Pancreas (tissue), 10 donors: Measurements from ENCODE around the gene LMF1. TPM values are rescaled to one million over a fixed set of nuclear protein-coding genes. Genes with fewer than 3 reads are reported as not detected.

Experiments
- ATAC-seq, 4 donors: fragments of 200-7000 bp; cut with Tn5 transposase; one replicate each; pipeline versions ENCODE4 v1.8.0 to v1.9.1; 2020; ENCODE audit warnings: mild to moderate bottlenecking in 4 of 4, moderate library complexity in 4 of 4
- DNase-seq, 6 donors: peaks; one replicate each; pipeline ENCODE4 v3.0.0-alpha.2; 2020
- FAIRE-seq: peaks from 2 replicates; lab custom pipeline; 2012; peaks lifted over from hg19 to GRCh38; lab: Jason Lieb, UNC
- H3K27ac ChIP-seq, 4 donors: fragments of 200-600 bp; sonication (generic); 1 replicate in 3 of 4; 2 replicates in 1 of 4; pipeline versions ENCODE4 v1.5.0 to v1.8.0; 2020
- H3K27me3 ChIP-seq, 4 donors: fragments of 200-600 bp; one replicate each; pipeline ENCODE4 v1.8.0; 2021
- H3K36me3 ChIP-seq, 3 donors: fragments of 200-600 bp; sonication (generic) in 1 of 3; one replicate each; pipeline versions ENCODE4 v1.5.0 to v1.8.0; 2020 to 2021
- H3K4me1 ChIP-seq, 3 donors: fragments of 200-600 bp; one replicate each; pipeline ENCODE4 v1.8.0; 2021
- H3K4me3 ChIP-seq, 4 donors: fragments of 200-600 bp; sonication (generic) in 2 of 4; one replicate each; pipeline versions ENCODE4 v1.5.0 to v1.8.0; 2020 to 2021
- H3K9me3 ChIP-seq, 4 donors: fragments of 200-600 bp; one replicate each; pipeline ENCODE4 v1.8.0; 2021
- WGBS, 2 donors: extraction: QIAGEN DNeasy Blood & Tissue Kit; methylation state at CpG; one replicate each; pipeline ENCODE4 v1.1.7; 2013; 5-methylcytosine and 5-hydroxymethylcytosine counted together
- intact Hi-C, 3 donors: fragments of 100-400 bp; cut with DNase I; formaldehyde crosslinking; loops; one replicate each; pipeline versions ENCODE4 v1.11.1 to v1.14.2; 2022
- polyA plus RNA-seq, 2 donors: library from polyadenylated mRNA; stranded (reverse); fragments of 200-250 nt; gene quantifications; one replicate each; pipeline ENCODE4 v1.2.3, GENCODE V29; 2013
- total RNA-seq, 6 donors: library from RNA; stranded (reverse); fragmentation: NEBNext Ultra II Directional in 4 of 6; extraction: Animal tissue kit (Norgen Biotek cat#: 25700) in 4 of 6; gene quantifications; one replicate each; pipeline versions ENCODE4 v1.2.1 to v1.2.4, GENCODE V29; 2021 to 2023
- TF ChIP-seq, protein P1 (sequence below), 4 donors: fragments of 200-600 bp; sonication (generic) in 3 of 4; IDR thresholded peaks; one replicate each; pipeline versions ENCODE4 v1.5.0 to v1.8.0; 2021; ENCODE audit warnings: antibody characterized with exemption in 4 of 4
- donor health status: healthy with polysubstance abuse.
- donor health status: DM: no; HTN: no; CAD: no; lungs with moderate emphysema.
- donor health status: DM: no; HTN: no; CAD: no.
- donor health status: control.
- donor health status: control.
- donor health status: Bipolar disorder and iron deficiency.
- donor health status: DM: yes; HTN: yes; CAD: no.
- donor health status: DM: no; HTN: no; CAD: no.
- donor health status: DM: no; HTN: no; CAD: no.
- donor health status: DM: yes; HTN: yes; CAD: no.

Gene LMF1
- total and polyA plus RNA-seq, 8 donors = 9.3 to 64.6 (median 15.7) TPM

DNA sequence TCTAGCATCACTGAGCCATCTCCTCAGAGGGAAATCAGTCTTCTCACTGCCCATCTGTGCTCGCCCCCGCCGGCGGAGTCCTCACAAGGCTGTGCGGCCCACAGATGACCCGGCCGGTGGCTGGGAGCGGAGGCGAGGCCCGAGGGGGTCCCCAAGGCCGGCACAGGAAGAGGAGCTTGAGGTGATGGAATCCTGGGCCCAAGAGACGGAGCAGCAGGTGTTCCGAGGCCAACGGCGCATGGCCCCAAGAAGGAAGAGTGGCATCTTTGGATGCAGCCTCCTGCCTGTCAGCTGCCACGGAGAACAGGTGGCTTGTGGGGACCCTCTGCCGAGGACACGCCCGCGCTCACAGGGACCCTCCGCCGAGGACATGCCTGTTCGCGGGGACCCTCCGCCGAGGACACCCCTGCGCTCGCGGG, 97.5 kb downstream of the LMF1 start:
- 90 to 92% methylated on average over 27 to 29 of the region's 29 CpGs for WGBS, 2 donors
- intact Hi-C loops = no loop called here
- DNase-seq (peak in 2 of 6 donors; percentile 9 to 43), FAIRE-seq (no peak), ATAC-seq (no peak)
- Histone ChIP-seq H3K36me3 (no peaks in the 10 kb centered on the region), H3K9me3 (no peaks in the 10 kb centered on the region), H3K27me3 (no peaks in the 10 kb centered on the region), H3K4me3 (no peak overlapping the region), H3K4me1 (no peaks in the 10 kb centered on the region), H3K27ac (no peak overlapping the region)
- TF ChIP-seq, protein P1, sequence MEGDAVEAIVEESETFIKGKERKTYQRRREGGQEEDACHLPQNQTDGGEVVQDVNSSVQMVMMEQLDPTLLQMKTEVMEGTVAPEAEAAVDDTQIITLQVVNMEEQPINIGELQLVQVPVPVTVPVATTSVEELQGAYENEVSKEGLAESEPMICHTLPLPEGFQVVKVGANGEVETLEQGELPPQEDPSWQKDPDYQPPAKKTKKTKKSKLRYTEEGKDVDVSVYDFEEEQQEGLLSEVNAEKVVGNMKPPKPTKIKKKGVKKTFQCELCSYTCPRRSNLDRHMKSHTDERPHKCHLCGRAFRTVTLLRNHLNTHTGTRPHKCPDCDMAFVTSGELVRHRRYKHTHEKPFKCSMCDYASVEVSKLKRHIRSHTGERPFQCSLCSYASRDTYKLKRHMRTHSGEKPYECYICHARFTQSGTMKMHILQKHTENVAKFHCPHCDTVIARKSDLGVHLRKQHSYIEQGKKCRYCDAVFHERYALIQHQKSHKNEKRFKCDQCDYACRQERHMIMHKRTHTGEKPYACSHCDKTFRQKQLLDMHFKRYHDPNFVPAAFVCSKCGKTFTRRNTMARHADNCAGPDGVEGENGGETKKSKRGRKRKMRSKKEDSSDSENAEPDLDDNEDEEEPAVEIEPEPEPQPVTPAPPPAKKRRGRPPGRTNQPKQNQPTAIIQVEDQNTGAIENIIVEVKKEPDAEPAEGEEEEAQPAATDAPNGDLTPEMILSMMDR (IDR thresholded peaks at IDR 0.05) = no peak

DNA sequence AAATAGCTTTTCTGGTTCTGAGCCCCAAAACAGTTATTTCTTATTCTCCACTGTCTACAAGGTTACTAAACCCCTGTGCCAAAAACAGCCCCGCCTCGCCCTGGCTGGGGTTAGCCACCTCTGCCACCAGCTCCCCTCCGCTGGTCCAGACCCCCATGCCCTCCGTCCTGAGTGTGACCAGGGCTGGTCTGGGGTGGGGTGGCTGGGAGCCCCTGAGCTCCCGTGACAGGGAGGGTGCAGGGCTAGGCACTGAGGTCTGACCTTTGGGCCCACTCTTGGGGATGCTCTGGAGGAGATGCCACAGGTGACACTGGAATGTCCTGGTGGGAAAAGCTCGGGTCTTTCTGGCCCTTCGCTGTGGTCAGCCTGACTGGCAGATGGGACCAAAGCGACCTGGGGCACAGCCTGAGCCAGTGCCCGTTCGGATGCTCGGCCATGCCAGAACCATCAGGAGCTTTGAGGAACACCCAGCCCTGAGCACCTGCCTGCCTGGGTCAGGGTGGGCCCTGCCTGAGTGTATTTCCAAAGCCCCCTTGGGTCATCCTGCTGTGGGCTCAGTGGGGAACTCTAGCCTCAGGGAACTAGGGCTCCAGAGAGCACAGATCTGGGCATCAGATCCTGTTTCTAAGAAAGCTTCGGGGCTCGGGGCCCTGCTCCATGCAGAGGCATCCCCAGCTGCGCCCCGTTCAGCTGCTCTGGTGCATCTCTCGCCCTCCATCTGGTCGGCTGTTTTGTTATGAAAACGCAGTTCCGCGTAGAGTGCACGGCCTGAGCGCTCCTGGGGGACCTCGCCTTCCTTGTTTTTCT, 98.1 kb downstream of the LMF1 start:
- DNase-seq = peak in 2 of 6 donors; percentile 11 to 40
- TF ChIP-seq, protein P1 (IDR thresholded peaks at IDR 0.05) = no peak
- no peak overlapping the region for H3K27ac ChIP-seq
- FAIRE-seq = no peak
- H3K4me3 ChIP-seq = no peak overlapping the region
- no peaks in the 10 kb centered on the region for H3K4me1 ChIP-seq
- intact Hi-C loops = no loop called here
- H3K27me3 ChIP-seq = no peaks in the 10 kb centered on the region
- 92 to 94% methylated on average over 23 of the region's 23 CpGs for WGBS, 2 donors
- no peak for ATAC-seq
- no peaks in the 10 kb centered on the region for H3K36me3 ChIP-seq
- H3K9me3 ChIP-seq = no peaks in the 10 kb centered on the region

DNA sequence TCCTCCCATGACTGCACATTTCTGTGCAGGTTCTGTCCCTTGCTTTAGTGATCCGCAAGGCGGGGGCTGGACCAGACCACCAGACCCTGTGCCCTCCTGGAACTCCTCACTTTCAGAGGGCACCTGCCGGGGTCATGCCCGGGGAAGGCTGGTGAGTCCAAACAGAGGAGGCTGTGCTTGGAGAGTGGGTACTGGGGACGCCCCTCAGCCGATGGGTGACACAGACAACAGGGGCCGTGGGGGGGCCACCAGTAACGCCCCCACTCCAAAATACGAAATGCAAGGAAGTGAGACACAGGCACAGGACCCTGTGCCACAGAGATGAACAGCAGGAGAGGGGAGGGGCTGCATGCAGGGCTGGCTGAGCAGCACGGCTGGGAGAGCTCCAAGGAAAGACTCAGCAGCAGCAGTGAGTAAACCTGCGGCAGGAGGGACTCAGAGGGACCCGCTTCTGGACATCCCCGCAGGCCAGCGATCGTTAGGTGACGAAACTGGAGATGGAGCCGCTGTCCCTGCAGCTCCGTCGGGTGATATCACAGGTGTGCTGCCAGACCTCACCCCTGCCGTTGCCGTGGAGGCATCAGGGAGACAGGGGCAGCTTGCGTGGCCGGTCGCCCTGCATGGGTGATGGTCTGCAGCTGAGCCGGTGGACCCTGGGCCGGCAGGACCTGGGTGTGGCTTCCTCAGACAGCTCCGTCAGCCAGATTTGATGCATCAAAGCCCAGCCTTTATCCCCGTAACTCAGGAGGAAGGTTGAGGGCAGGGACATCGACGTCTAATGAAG, 99.0 kb downstream of the LMF1 start:
- Histone ChIP-seq H3K4me1 (no peaks in the 10 kb centered on the region), H3K9me3 (no peaks in the 10 kb centered on the region), H3K4me3 (no peak overlapping the region), H3K36me3 (no peaks in the 10 kb centered on the region), H3K27ac (no peak overlapping the region), H3K27me3 (no peaks in the 10 kb centered on the region)
- FAIRE-seq = no peak
- TF ChIP-seq, protein P1 (IDR thresholded peaks at IDR 0.05) = no peak
- no peak for ATAC-seq
- DNase-seq = peak in 3 of 6 donors; percentile 19 to 53 (median 37)
- 92 to 93% methylated on average over 30 of the region's 30 CpGs for WGBS, 2 donors
- intact Hi-C loops = no loop called here

DNA sequence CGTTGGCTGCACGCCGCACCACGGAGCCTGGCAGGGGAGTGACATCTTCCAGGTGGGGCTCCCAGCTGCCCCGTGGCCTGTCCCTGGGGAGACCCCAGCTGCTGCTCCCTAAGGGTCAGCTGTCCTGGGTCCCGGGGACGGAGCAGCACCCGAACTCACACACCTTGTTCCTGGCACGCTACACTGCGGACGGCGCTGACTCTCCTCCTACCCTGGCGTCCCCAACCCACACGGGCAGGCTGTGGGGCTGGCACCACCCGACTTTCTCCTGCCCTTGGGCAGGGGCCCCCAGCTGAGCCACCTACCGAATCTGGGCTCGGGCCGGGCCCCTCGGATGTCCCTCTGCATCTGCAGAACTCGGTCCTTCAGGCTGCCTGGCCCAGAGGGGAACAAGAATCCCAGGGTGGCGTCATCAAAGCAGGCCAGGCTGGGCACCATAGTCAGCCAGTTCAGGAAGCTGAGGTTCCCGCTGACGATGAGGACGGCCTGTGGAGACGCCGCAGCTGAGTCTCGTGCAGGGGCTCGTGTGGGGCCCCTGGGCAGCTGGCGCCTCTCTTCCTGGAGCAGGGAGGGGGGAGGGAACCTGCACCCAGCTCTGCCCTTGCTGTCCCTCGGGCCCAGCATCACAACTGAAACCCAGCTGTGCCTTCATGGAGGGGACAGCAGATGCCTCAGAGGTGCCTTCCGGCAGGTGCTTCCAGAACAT, 99.8 kb downstream of the LMF1 start:
- peak in 3 of 6 donors; percentile 14 to 70 (median 44) for DNase-seq
- ATAC-seq = no peak
- no peak for FAIRE-seq
- no peaks in the 10 kb centered on the region for H3K27me3 ChIP-seq
- H3K36me3 ChIP-seq = no peaks in the 10 kb centered on the region
- H3K4me1 ChIP-seq = no peaks in the 10 kb centered on the region
- no peaks in the 10 kb centered on the region for H3K9me3 ChIP-seq
- H3K4me3 ChIP-seq = no peak overlapping the region
- 94 to 97% methylated on average over 30 to 31 of the region's 31 CpGs for WGBS, 2 donors
- intact Hi-C loops = no loop called here
- TF ChIP-seq, protein P1 (IDR thresholded peaks at IDR 0.05) = no peak
- H3K27ac ChIP-seq = no peak overlapping the region
